Rectal smooth muscle tissue (tissue), 1 donor: ENCODE data around the gene NBEAL2.

Source experiments
- H3K27ac ChIP-seq: one replicate; pipeline ENCODE4 v1.7.0; 2013; ENCODE audit warnings: low read depth, low read length, inconsistent platforms
- H3K27me3 ChIP-seq: one replicate; pipeline ENCODE4 v1.7.0; 2013; ENCODE audit warnings: low read length; ENCODE audit not compliant: control insufficient read depth, insufficient read depth
- H3K36me3 ChIP-seq: one replicate; pipeline ENCODE4 v1.7.0; 2013; ENCODE audit warnings: low read length; ENCODE audit not compliant: control insufficient read depth, insufficient read depth
- H3K4me1 ChIP-seq: one replicate; pipeline ENCODE4 v1.7.0; 2013; ENCODE audit warnings: low read length; ENCODE audit not compliant: control insufficient read depth, insufficient read depth
- H3K4me3 ChIP-seq: one replicate; pipeline ENCODE4 v1.7.0; 2013; ENCODE audit warnings: low read length
- H3K9ac ChIP-seq: one replicate; pipeline ENCODE4 v1.7.0; 2013; ENCODE audit warnings: low read length

Gene NBEAL2

GRCh38 chr3:47047673-47048072 is 68.2 kb downstream of the NBEAL2 start:
- Histone ChIP-seq H3K27me3 (no peaks in the 10 kb centered on the region), H3K4me1 (no peaks in the 10 kb centered on the region), H3K36me3 (peaks cover 3% of the 10 kb centered on the region), H3K27ac (no peak overlapping the region), H3K4me3 (no peak overlapping the region), H3K9ac (no peak overlapping the region)

- Histone ChIP-seq H3K4me1 (no peaks in the 10 kb centered on the region), H3K27ac (no peak overlapping the region), H3K36me3 (peaks cover 8% of the 10 kb centered on the region), H3K4me3 (no peak overlapping the region), H3K27me3 (no peaks in the 10 kb centered on the region), H3K9ac (no peak overlapping the region)
Measured at GRCh38 chr3:47054412-47054811, 74.9 kb downstream of the NBEAL2 start.

GRCh38 chr3:47056705-47057104 is 77.2 kb downstream of the NBEAL2 start:
- H3K27ac ChIP-seq = no peak overlapping the region
- H3K27me3 ChIP-seq = no peaks in the 10 kb centered on the region
- H3K36me3 ChIP-seq = peaks cover 8% of the 10 kb centered on the region
- H3K9ac ChIP-seq = no peak overlapping the region
- H3K4me1 ChIP-seq = no peaks in the 10 kb centered on the region
- no peak overlapping the region for H3K4me3 ChIP-seq

GRCh38 chr3:47057212-47057671 is 77.8 kb downstream of the NBEAL2 start:
- Histone ChIP-seq H3K27me3 (no peaks in the 10 kb centered on the region), H3K27ac (no peak overlapping the region), H3K9ac (no peak overlapping the region), H3K4me3 (no peak overlapping the region), H3K4me1 (no peaks in the 10 kb centered on the region), H3K36me3 (peaks cover 8% of the 10 kb centered on the region)
